Motor neuron (in vitro differentiated cells): ENCODE measurements around the gene AK8. TPM values are rescaled to one million over a fixed set of nuclear protein-coding genes. Genes with fewer than 3 reads are reported as not detected.

Experiments
- ATAC-seq, 8 experiments: fragments of 200-7000 bp; cut with Tn5 transposase; replicated peaks in 6 of 8; 2 replicates each; pipeline ENCODE4 v1.8.0; 2021; ENCODE audit warnings: mild to moderate bottlenecking in 8 of 8, moderate library complexity in 8 of 8
- H3K27ac ChIP-seq, 2 donors: fragments of 250-450 bp; sonication (Bioruptor Pico); 2 replicates each; pipeline ENCODE4 v1.9.0; 2021; ENCODE audit warnings: antibody characterized with exemption in 2 of 2, mild to moderate bottlenecking in 2 of 2, moderate library complexity in 1 of 2
- H3K4me1 ChIP-seq, 2 donors: fragments of 250-450 bp; sonication (Bioruptor Pico); replicated peaks in 1 of 2; 2 replicates each; pipeline ENCODE4 v1.6.1; 2021; ENCODE audit warnings: antibody characterized with exemption in 2 of 2, mild to moderate bottlenecking in 2 of 2, moderate library complexity in 1 of 2
- H3K4me3 ChIP-seq, 5 donors: fragments of 250-450 bp; sonication (Bioruptor Pico); 2 replicates each; pipeline ENCODE4 v1.9.0; 2021; ENCODE audit warnings: antibody characterized with exemption in 5 of 5, mild to moderate bottlenecking in 5 of 5, moderate library complexity in 4 of 5
- WGBS, 10 experiments: fragments of 450-650 bp; shearing (Covaris generic); methylation state at CpG; one replicate each; pipeline ENCODE4 v1.0.0; 2022; 5-methylcytosine and 5-hydroxymethylcytosine counted together
- in situ Hi-C, 9 experiments: fragments of 400-800 bp; cut with MboI; loops; one replicate each; pipeline ENCODE4 v1.15.0; 2021; ENCODE audit warnings: low sequenced_read_pairs in 9 of 9, low pct_unique_long_range_greater_than_20kb in 2 of 9; ENCODE audit not compliant: unreplicated experiment in 9 of 9
- total RNA-seq, 8 experiments: library from RNA; unstranded; fragments of 300-600 nt; gene quantifications; 2 replicates each; pipeline versions ENCODE4 v1.2.3 to v1.2.4, GENCODE V29; 2022

The AK8 gene
- total RNA-seq, 8 experiments from 2014 or later = 0.64 to 6.6 (median 0.95) TPM

DNA sequence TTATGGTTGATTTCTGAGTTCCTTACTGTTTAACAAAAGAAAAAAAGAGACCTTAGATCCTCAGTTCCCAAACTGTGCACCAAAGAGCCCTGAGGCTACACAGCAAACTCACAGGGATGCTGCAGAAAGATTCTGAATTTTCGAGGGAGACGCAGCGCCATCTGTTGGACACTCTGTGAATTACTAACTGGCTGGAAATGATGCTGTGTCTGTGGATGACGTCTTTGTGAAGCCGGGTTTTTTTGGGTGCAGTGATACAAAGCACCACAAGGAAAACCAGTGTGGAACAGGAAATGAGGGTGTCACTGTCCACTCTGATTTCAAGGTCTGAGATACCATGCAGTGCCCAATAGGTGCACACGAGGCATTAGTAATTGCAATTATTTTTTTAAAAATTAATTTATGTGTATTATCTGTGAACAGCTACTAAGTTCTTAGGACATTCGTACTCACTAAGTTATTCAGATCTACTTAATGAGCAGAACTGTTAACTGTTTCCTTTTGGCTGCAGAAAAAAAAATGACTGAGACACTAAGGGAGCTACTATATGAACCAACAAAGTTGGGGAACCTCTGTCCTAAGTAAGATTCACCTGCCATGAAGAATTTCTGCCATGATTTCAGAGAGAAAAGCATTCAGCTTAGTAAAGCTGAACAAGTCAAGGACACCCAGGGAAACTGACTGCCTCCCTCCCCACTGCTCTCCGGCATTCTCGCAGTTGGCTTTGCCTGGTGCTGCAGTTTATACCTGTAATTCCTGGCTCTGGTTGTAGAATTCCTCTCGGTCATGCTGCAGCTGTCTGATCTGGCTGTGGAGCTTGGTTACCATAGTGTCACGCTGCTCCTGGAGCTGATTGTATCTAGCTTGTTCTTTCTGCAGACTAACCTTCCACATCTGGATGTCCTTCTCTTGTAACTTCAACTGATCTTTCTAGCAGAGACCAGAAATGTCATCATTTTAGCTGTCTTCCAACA, 24.1 kb upstream of the AK8 start:
- 22 to 60% (median 42%) methylated on average over 3 to 10 of the region's 11 CpGs for WGBS, 10 experiments
- peak; percentile 67 to 99 (median 88) for ATAC-seq
- in situ Hi-C loops = no loop called here
- Histone ChIP-seq H3K27ac (no peak overlapping the region), H3K4me3 (no peak overlapping the region), H3K4me1 (no peaks in the 10 kb centered on the region)

DNA sequence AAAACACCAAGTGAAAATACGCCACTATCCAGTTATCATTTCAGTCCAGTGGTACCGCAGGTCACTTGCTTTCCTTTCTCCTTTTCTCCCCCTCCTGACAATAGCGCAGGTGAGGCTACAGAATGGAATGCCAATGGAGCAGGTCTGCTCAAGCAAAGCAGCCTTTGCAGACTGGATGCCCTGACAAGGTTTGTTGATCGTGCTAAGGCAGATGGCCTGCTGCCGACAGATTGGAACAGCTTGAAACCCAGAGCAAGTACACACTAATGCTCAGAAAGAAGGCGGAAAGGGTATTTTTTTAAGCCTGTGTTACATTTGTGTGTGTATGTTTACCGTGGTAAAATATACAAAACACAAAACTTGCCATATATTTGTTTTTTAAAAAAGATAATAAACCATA, 20.0 kb upstream of the AK8 start:
- no peak overlapping the region for H3K4me3 ChIP-seq
- in situ Hi-C loops = no loop called here
- H3K27ac ChIP-seq = no peak overlapping the region
- no peak for ATAC-seq
- no peaks in the 10 kb centered on the region for H3K4me1 ChIP-seq
- WGBS, 10 experiments = 76 to 100% (median 95%) methylated on average over 1 to 7 of the region's 7 CpGs; no CpG with 5 or more reads in 1 of the 10 experiments

DNA sequence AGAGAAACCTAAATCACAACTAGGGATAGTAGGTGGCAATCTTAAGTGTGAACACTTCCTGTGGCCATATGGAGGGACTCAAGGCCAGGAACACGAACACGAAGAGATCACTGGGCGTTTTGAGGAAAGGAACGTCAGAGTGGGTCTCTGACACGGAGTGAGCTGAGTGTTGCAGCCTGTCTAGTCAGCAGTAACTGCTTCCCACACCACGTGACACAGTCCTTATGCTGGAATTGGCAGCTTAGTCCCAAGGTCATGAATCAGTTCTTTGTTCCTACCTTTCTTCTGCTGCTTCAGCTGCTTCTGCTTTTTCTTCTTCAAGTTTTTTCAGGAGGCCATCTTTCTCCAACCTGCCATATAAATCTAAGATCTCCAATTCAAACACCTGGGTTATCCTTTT, 18.8 kb upstream of the AK8 start:
- Histone ChIP-seq H3K4me3 (no peak overlapping the region), H3K27ac (no peak overlapping the region), H3K4me1 (no peaks in the 10 kb centered on the region)
- ATAC-seq = no peak
- whole genome bisulfite sequencing, 10 experiments = 68 to 100% (median 92%) methylated on average over 2 to 6 of the region's 6 CpGs; no CpG with 5 or more reads in 3 of the 10 experiments
- in situ Hi-C loops = no loop called here

DNA sequence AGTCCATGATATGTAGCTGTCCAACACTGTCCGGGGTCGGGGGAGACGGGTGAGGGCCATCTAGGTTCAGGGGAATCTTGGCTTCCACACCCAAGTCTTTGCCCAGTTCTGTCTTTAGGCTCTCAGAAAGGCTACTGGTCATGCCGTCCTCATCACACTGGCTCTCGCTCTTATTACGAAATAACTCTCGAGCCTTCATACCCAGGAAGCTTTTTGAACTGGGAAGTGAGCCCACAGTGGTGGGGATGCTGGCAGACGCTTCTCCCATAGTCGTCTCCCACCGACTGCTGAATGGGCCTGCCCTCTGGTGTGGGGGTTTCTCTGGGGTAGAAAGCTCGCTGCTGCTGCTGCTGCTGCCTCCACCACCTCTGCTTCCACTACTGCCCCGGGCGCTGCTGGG, 18.2 kb upstream of the AK8 start:
- in situ Hi-C loops = no loop called here
- H3K27ac ChIP-seq = no peak overlapping the region
- WGBS, 10 experiments = 75 to 100% (median 80%) methylated on average over 1 to 4 of the region's 13 CpGs; no CpG with 5 or more reads in 5 of the 10 experiments
- H3K4me3 ChIP-seq = no peak overlapping the region
- ATAC-seq = peak in 1 of 8 experiments; percentile 11
- no peaks in the 10 kb centered on the region for H3K4me1 ChIP-seq

DNA sequence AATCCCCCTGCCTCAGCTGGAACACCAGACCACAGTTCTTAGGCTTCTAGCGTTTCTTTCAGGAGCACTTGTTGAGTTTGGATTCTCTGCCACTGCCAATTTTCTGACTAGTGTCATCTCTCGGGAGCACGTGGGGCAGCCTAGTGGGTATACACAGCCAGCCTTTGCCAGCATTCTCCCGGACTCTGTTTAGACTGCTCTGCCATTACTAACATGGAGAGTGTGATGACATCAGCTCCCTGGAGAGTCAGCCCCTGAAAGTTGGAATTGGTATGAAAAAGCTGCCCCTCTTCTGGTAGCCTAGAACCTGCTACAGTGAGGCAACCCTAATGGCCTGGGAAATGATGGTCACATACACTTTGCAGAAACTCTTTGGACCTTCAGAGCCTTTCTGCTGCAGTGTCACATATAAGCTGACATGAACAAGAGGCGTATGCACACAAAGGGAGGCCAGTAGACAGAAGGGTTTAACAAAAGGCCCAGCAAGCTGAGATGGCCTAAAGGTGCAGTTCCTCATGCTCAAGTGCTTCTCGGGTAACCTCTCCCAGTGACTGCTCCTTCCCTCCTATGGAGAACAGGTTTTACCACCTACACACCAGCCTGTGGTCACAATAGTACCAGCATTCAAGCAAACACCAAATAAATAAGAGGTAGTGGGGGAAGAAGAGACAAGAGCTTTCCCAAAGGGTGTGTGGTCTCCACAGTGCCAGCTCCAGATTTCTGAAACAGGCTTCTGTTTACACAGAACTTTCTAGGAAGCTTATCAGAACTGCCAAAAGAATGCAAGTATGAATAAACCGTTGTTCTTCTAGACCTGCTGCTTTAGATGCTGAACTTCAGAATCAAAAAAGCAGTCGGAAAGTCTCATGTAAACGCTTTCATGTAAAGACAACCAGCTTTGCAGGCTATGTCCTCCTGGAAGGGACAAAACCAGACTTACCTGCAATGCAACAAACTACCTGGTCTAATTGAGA, 17.1 kb upstream of the AK8 start:
- Histone ChIP-seq H3K4me3 (no peak overlapping the region), H3K27ac (no peak overlapping the region), H3K4me1 (no peaks in the 10 kb centered on the region)
- 60 to 100% (median 83%) methylated on average over 1 to 8 of the region's 9 CpGs for WGBS, 10 experiments
- in situ Hi-C loops = no loop called here
- ATAC-seq = peak in 7 of 8 experiments; percentile 10 to 70 (median 40)

DNA sequence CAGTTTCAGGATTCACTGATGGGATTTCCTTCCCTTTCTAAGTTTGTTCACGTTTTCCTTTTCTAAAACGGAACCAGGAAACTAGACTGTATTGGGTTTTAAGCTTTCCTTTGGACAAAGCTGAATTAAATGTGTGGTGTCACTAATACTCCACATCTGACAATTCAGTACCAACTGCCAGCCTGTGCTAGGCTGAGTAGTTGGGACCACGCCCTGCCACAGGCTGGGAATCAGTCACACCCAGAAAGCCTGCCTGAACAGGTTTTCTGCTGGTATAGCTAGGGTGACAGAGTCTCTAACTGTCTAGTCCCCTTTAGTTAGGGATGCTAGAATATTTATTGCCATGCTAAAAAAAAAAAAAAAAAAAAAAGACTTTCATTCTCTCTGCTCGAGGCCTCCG, 16.3 kb upstream of the AK8 start:
- no peaks in the 10 kb centered on the region for H3K4me1 ChIP-seq
- ATAC-seq = peak; percentile 71 to 99 (median 80)
- 35 to 100% (median 83%) methylated on average over 2 to 5 of the region's 5 CpGs for WGBS, 10 experiments
- H3K27ac ChIP-seq = no peak overlapping the region
- in situ Hi-C loops = no loop called here
- no peak overlapping the region for H3K4me3 ChIP-seq

DNA sequence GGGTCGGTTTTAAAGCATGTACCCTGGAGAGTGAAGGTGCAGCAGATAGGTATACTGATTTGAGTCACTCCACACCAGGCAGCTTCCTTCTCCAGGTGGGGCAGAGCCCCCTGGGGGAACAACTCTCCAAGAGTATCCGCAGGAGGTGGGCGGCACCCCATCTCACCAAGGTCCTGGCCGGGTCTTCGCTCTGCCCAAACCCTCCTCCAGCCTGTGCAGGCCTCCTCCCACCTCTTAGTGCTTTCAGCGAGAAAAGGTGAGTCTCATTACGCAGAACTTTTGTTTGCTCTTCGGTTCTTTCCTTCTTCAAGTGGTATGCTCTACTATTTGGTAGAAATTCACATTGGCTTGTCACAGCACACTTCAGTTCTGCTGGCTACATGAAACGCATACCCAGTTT, 14.3 kb upstream of the AK8 start:
- 55 to 100% (median 86%) methylated on average over 1 to 4 of the region's 9 CpGs; no CpG with 5 or more reads in 4 of the 10 experiments for WGBS, 10 experiments
- no peak overlapping the region for H3K4me3 ChIP-seq
- no peak overlapping the region for H3K27ac ChIP-seq
- peak in 1 of 8 experiments; percentile 17 for ATAC-seq
- in situ Hi-C loops = no loop called here
- no peaks in the 10 kb centered on the region for H3K4me1 ChIP-seq

DNA sequence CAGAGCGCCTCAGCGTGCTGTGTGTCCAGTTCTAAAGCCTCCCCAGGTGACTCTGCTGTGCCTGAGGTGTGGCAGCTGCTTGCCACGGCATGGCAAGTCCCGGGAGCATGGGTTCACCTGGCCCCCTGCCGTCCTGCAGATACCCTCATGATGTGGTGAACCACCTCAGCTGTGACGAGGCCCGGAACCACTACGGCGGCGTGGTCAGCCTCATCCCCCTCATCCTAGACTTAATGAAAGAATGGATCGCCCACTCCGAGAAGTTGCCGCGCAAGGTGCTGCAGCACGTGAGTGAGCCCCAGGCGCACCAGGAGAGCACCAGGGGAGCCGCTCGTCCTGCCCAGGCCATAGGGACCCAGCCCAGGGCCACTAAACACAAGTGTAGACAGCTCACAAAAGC, 10.1 kb upstream of the AK8 start:
- H3K4me3 ChIP-seq = no peak overlapping the region
- ATAC-seq = peak in 1 of 8 experiments; percentile 8
- in situ Hi-C loops = no loop called here
- no peak overlapping the region for H3K27ac ChIP-seq
- no peaks in the 10 kb centered on the region for H3K4me1 ChIP-seq
- 93 to 100% (median 98%) methylated on average over 1 to 6 of the region's 18 CpGs; no CpG with 5 or more reads in 6 of the 10 experiments for WGBS, 10 experiments

DNA sequence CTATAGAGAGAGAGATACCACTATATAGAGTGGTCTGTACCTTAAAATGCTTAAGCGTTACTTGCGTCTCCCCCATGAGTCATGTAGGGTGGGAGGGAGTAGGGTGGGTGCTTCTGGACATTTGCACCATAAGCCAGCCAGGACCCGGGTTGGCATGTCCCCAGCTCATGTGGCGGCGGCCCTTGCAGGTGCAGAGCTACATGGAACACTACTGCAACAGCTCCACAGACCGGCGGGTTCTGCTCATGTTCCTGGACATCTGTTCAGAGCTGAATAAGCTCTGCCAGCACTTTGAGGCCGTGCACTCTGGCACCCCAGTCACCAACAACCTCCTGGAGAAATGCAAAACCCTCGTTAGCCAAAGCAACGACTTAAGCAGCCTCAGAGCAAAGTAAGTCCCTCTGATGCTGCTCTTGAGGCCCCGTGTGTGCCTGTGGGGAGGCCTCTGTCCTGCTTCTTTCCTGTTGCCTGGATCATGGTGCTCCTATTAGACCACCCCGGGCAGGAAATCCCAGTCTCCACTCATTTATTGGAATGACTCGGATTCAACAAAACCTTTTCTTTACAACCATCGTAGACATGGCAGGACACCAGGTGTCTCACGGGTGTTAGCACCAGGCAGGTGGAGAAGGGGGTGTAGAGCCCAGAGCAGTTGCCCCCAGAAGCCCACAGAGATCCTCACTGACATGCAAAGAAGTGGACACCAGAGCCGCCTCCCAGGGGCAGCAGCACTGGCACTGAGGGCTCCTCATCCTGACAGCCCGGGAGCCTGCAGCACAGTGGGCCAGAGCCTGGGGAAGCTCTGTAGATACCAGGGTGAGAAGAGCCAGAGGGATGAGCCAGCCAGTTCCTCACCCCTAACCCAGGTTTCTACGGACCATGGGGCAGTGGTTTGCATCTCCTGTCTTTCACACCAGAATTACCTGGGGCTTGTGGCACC, 9.4 kb upstream of the AK8 start:
- no peak overlapping the region for H3K27ac ChIP-seq
- 73 to 100% (median 83%) methylated on average over 1 to 6 of the region's 18 CpGs; no CpG with 5 or more reads in 4 of the 10 experiments for WGBS, 10 experiments
- in situ Hi-C loops = no loop called here
- H3K4me3 ChIP-seq = no peak overlapping the region
- peaks cover 0 to 3% of the 10 kb centered on the region in 2 donors for H3K4me1 ChIP-seq
- peak in 1 of 8 experiments; percentile 10 for ATAC-seq

DNA sequence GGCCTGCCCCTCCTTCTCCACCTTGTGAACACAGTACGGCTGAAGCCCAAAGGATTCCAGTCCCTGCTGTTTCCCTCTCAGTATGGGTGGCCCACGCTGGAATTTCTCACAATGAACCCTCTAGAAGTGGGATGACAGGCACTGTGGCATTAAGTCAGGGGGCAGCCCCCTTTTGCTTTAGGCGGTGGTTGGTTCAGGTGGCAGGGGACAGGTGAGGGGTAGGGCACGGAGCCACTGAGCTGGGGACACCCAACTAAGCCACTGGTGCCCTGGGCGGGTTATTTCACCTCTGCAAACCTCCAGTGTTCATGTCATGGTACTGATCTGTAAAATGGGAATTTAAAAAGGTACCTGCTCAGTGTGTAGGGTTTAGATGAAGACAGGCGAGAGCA, 8.2 kb upstream of the AK8 start:
- 72 to 100% (median 80%) methylated on average over 1 to 2 of the region's 6 CpGs; no CpG with 5 or more reads in 5 of the 10 experiments for WGBS, 10 experiments
- Histone ChIP-seq H3K4me3 (no peak overlapping the region), H3K27ac (no peak overlapping the region), H3K4me1 (peaks cover 0 to 3% of the 10 kb centered on the region in 2 donors)
- in situ Hi-C loops = no loop called here
- ATAC-seq = no peak

DNA sequence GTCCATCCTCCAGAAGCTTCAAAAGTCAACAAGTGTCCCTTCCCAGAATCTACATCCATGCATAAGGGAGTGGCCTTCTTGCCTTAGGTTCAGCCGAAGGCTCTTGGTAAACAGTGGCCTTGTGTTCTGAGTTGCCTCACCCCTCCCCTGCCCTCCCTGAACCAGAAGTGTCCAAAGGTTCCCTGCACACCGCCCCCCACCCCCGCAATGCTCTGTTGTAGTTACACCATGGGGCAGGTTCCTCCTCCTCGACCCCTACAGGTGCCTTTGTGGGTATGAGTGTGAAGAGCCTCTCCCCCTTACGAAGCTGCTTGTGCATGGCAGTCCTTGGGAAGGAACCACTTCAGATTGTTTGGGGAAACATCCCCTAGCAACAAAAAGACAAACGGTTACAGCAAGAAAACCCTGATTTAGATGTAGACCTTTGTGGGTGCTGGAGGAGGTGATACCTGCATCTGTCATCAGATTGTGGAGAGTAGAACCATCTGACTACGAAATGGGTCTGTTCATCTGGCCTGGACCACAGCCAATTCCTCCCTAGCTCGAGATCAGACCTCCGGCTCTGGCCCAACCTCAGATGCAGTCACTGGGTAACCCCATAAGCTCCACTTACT, 7.7 kb upstream of the AK8 start:
- peaks cover 0 to 3% of the 10 kb centered on the region in 2 donors for H3K4me1 ChIP-seq
- 0 to 92% (median 60%) methylated on average over 1 to 4 of the region's 9 CpGs; no CpG with 5 or more reads in 3 of the 10 experiments for WGBS, 10 experiments
- H3K27ac ChIP-seq = no peak overlapping the region
- no peak overlapping the region for H3K4me3 ChIP-seq
- ATAC-seq = peak in 3 of 8 experiments; percentile 96 to 97 (median 97)
- in situ Hi-C loops = no loop called here
